ENCODE data around the gene PAFAH2. TPM values are rescaled to one million over a fixed set of nuclear protein-coding genes. Genes with fewer than 3 reads are reported as not detected.

The PAFAH2 gene
- polyA plus RNA-seq, 1 of the 3 experiments (the other 2 are of a cell fraction) = 10.8 TPM

- Histone ChIP-seq H3K27ac (ENCODE audit: low read depth in 2 of 2, low read length in 1 of 2) (no peak overlapping the region), H3K9ac (no peak overlapping the region), H4K20me1 (ENCODE audit: insufficient read depth) (no peaks in the 10 kb centered on the region), H3K9me3 (no peaks in the 10 kb centered on the region), H2AFZ (ENCODE audit: low read depth) (no peak overlapping the region), H3K27me3 (ENCODE audit: insufficient read depth) (no peaks in the 10 kb centered on the region), H3F3A (replicated peaks; ENCODE audit: insufficient read depth) (no peaks in the 10 kb centered on the region), H3K4me2 (no peak overlapping the region), H3K4me3 (ENCODE audit: low read depth in 2 of 2, low read length in 1 of 2) (no peak overlapping the region), H3K4me1 (ENCODE audit: control insufficient read depth in 1 of 2, insufficient read depth in 2 of 2, low read depth in 1 of 2, low read length in 1 of 2) (peaks cover 0 to 28% of the 10 kb centered on the region in 2 experiments; a peak in 1 of 4 replicates), H3K79me2 (ENCODE audit: insufficient read depth) (no peaks in the 10 kb centered on the region), H3K36me3 (replicated peaks in 1 of 2; ENCODE audit: control insufficient read depth in 1 of 2, insufficient read depth in 2 of 2, low read length in 1 of 2) (no peaks in the 10 kb centered on the region), H3K9me2 (no peaks in the 10 kb centered on the region)
- no peak for TF ChIP-seq EP300 (IDR thresholded peaks at IDR 0.05; ENCODE audit: borderline replicate concordance in 1 of 2, low read depth in 1 of 2, low read length in 1 of 2)
- no peak for TF ChIP-seq RAD21 (IDR thresholded peaks at IDR 0.05; ENCODE audit: low read length)
- no peak for TF ChIP-seq MAX (IDR thresholded peaks at IDR 0.05; ENCODE audit: low read depth)
- TF ChIP-seq TAF1 (IDR thresholded peaks at IDR 0.05; ENCODE audit: borderline replicate concordance, low read depth, low read length) = no peak
- no peak for TF ChIP-seq POLR2AphosphoS5 (IDR thresholded peaks at IDR 0.05; ENCODE audit: low read depth, low read length)
- TF ChIP-seq RFX5 (IDR thresholded peaks at IDR 0.05; ENCODE audit: low read length) = no peak
- TF ChIP-seq USF2 (IDR thresholded peaks at IDR 0.05; ENCODE audit: borderline replicate concordance, low read depth, low read length) = no peak
- no peak for TF ChIP-seq TCF12 (IDR thresholded peaks at IDR 0.05)
- TF ChIP-seq YY1 (IDR thresholded peaks at IDR 0.05; ENCODE audit: low read depth) = no peak
- no peak for TF ChIP-seq PBX3 (IDR thresholded peaks at IDR 0.05)
- no peak for TF ChIP-seq MXI1 (IDR thresholded peaks at IDR 0.05; ENCODE audit: low read depth, low read length)
- no peak for TF ChIP-seq EZH2phosphoT487 (IDR thresholded peaks at IDR 0.05; ENCODE audit: borderline replicate concordance, low read depth)
- no peak for TF ChIP-seq SMC3 (IDR thresholded peaks at IDR 0.05; ENCODE audit: low read depth, low read length)
- TF ChIP-seq JUND (IDR thresholded peaks at IDR 0.05) = no peak
- no peak for TF ChIP-seq FOXJ3 (CRISPR knock-in tag; IDR thresholded peaks at IDR 0.05)
- 71% methylated on average over 5 of the region's 5 CpGs for WGBS (ENCODE audit: low lambda C conversion rate)
- ChIA-PET CTCF (interaction anchor here (1.5 kb wide), 1 partner anchor 9 kb away, joined by 4 read pairs; no protein-coding TSS in a partner anchor), POLR2A (no interaction called here)
- DNase-seq = no peak
Observed at GRCh38 chr1:26025517-26025916, 27.7 kb upstream of the PAFAH2 start.

- Histone ChIP-seq H3K9me2 (no peaks in the 10 kb centered on the region), H3K4me2 (no peak overlapping the region), H3K27me3 (ENCODE audit: insufficient read depth) (no peaks in the 10 kb centered on the region), H3K4me3 (ENCODE audit: low read depth in 2 of 2, low read length in 1 of 2) (no peak overlapping the region), H3K27ac (ENCODE audit: low read depth in 2 of 2, low read length in 1 of 2) (no peak overlapping the region), H4K20me1 (ENCODE audit: insufficient read depth) (no peaks in the 10 kb centered on the region), H3K9ac (no peak overlapping the region), H3K36me3 (replicated peaks in 1 of 2; ENCODE audit: control insufficient read depth in 1 of 2, insufficient read depth in 2 of 2, low read length in 1 of 2) (no peaks in the 10 kb centered on the region), H3K9me3 (no peaks in the 10 kb centered on the region), H2AFZ (ENCODE audit: low read depth) (no peak overlapping the region), H3K4me1 (ENCODE audit: control insufficient read depth in 1 of 2, insufficient read depth in 2 of 2, low read depth in 1 of 2, low read length in 1 of 2) (peaks cover 0 to 32% of the 10 kb centered on the region in 2 experiments; a peak in 1 of 4 replicates), H3K79me2 (ENCODE audit: insufficient read depth) (no peaks in the 10 kb centered on the region), H3F3A (replicated peaks; ENCODE audit: insufficient read depth) (no peaks in the 10 kb centered on the region)
- POLR2A ChIA-PET = no interaction called here
- no peak for DNase-seq
- WGBS (ENCODE audit: low lambda C conversion rate) = 76% methylated on average over 5 of the region's 5 CpGs
- CTCF ChIA-PET = interaction anchor here (1.0 to 1.5 kb wide), 2 partner anchors 10 to 140 kb away, joined by 3 to 4 read pairs; no protein-coding TSS in a partner anchor
- TF ChIP-seq JUND (IDR thresholded peaks at IDR 0.05) (no peak), MEF2A (IDR thresholded peaks at IDR 0.05; ENCODE audit: borderline replicate concordance, low read depth) (no peak), GATA2 (CRISPR knock-in tag; IDR thresholded peaks at IDR 0.05) (no peak), IRF3 (IDR thresholded peaks at IDR 0.05; ENCODE audit: low read depth, low read length) (no peak), RFX5 (IDR thresholded peaks at IDR 0.05; ENCODE audit: low read length) (no peak), MXI1 (IDR thresholded peaks at IDR 0.05; ENCODE audit: low read depth, low read length) (no peak), ZBTB33 (IDR thresholded peaks at IDR 0.05; ENCODE audit: borderline replicate concordance, low read depth) (no peak), RCOR1 (IDR thresholded peaks at IDR 0.05; ENCODE audit: low read length) (no peak), FOXM1 (IDR thresholded peaks at IDR 0.05; ENCODE audit: low read depth) (no peak), EZH2phosphoT487 (IDR thresholded peaks at IDR 0.05; ENCODE audit: borderline replicate concordance, low read depth) (no peak), GABPA (IDR thresholded peaks at IDR 0.05; ENCODE audit: low read depth) (no peak), TEAD4 (IDR thresholded peaks at IDR 0.05; ENCODE audit: borderline replicate concordance, insufficient read depth) (no peak)
Observed at GRCh38 chr1:26025060-26025459, 27.2 kb upstream of the PAFAH2 start.

Data from SK-N-SH (cell line).